Right ventricle myocardium superior (tissue), 1 donor: ENCODE results near the gene SSU72. TPM values are rescaled to one million over a fixed set of nuclear protein-coding genes. Genes with fewer than 3 reads are reported as not detected.
"Not testable (repeated sequence)": the region's sequence is repeated elsewhere in the genome, so short reads cannot be mapped to it uniquely, and the experiment has no call there.

Experiments
- ATAC-seq: fragments of 200-7000 bp; cut with Tn5 transposase; one replicate; pipeline ENCODE4 v1.9.1; 2020; ENCODE audit warnings: mild to moderate bottlenecking; ENCODE audit not compliant: poor library complexity
- DNase-seq: peaks from one replicate; pipeline ENCODE4 v3.0.0-alpha.2; 2020
- intact Hi-C: fragments of 100-400 bp; cut with DNase I; formaldehyde crosslinking; loops from one replicate; pipeline ENCODE4 v1.11.2; 2022
- total RNA-seq: library from RNA; stranded (reverse); fragmentation: NEBNext Ultra II Directional; extraction: Animal tissue kit (Norgen Biotek cat#: 25700); gene quantifications from one replicate; pipeline ENCODE4 v1.2.1, GENCODE V29; 2021
- donor health status: DM: no; HTN: yes; CAD: no; lungs with severe emphysema.

The SSU72 gene
- total RNA-seq, 1 donor from 2014 or later = 106 TPM

- intact Hi-C loops, ATAC-seq, DNase-seq: not testable (repeated sequence)
Observed at GRCh38 chr1:1523226-1523625, 51.4 kb downstream of the SSU72 start.

- DNase-seq, intact Hi-C loops, ATAC-seq: not testable (repeated sequence)
Observed at GRCh38 chr1:1522536-1522935, 52.1 kb downstream of the SSU72 start.

GRCh38 chr1:1521331-1521730 lies 53.3 kb downstream of the SSU72 start:
- intact Hi-C loops = no loop called here
- no peak for ATAC-seq

GRCh38 chr1:1519805-1520505 lies 54.7 kb downstream of the SSU72 start:
- intact Hi-C loops, DNase-seq, ATAC-seq: not testable (repeated sequence)

More at GRCh38 chr1:1521331-1521730, 53.3 kb downstream of the SSU72 start:
- DNase-seq = no peak

- intact Hi-C loops, ATAC-seq, DNase-seq: not testable (repeated sequence)
Observed at GRCh38 chr1:1518621-1519007, 56.0 kb downstream of the SSU72 start.

- DNase-seq (no peak), ATAC-seq (no peak)
- intact Hi-C loops = no loop called here
Observed at GRCh38 chr1:1517973-1518620, 56.6 kb downstream of the SSU72 start.

- DNase-seq, ATAC-seq, intact Hi-C loops: not testable (repeated sequence)
Observed at GRCh38 chr1:1516923-1517322, 57.7 kb downstream of the SSU72 start.

- intact Hi-C loops, ATAC-seq, DNase-seq: not testable (repeated sequence)
Observed at GRCh38 chr1:1514376-1514775, 60.3 kb downstream of the SSU72 start.

- ATAC-seq, intact Hi-C loops: not testable (repeated sequence)
Observed at GRCh38 chr1:1513675-1514074, 61.0 kb downstream of the SSU72 start.

GRCh38 chr1:1512425-1512824 lies 62.2 kb downstream of the SSU72 start:
- DNase-seq, ATAC-seq, intact Hi-C loops: not testable (repeated sequence)

More at GRCh38 chr1:1513675-1514074, 61.0 kb downstream of the SSU72 start:
- DNase-seq = not testable (repeated sequence)

- peak; percentile 98 for ATAC-seq
- intact Hi-C loops = no loop called here
- peak; percentile 100 for DNase-seq
Observed at GRCh38 chr1:1511533-1512285, 63.0 kb downstream of the SSU72 start, which contains the start of gene ATAD3A. TSS of gene ATAD3A (plus strand) at chr1:1512162. CDS start at chr1:1512269, 107 bp downstream.

GRCh38 chr1:1510912-1511532 lies 63.6 kb downstream of the SSU72 start:
- DNase-seq = no peak
- ATAC-seq = no peak

GRCh38 chr1:1509465-1509850 lies 65.2 kb downstream of the SSU72 start:
- not testable (repeated sequence) for DNase-seq, ATAC-seq
- intact Hi-C loops = loop anchor here (10.0 kb wide), 1 partner anchor 135 kb away; the partner anchor contains the start of gene AURKAIP1

More at GRCh38 chr1:1510912-1511532, 63.6 kb downstream of the SSU72 start:
- intact Hi-C loops = no loop called here

- not testable (repeated sequence) for DNase-seq
- ATAC-seq = peak; percentile 42
- intact Hi-C loops = loop anchor here (10.0 kb wide), 1 partner anchor 134 kb away; the partner anchor contains the start of gene AURKAIP1
Observed at GRCh38 chr1:1508775-1509464, 65.7 kb downstream of the SSU72 start.

- intact Hi-C loops = loop anchor here (10.0 kb wide), 1 partner anchor 133 kb away; the partner anchor contains the start of gene AURKAIP1
- no peak for ATAC-seq
- no peak for DNase-seq
Observed at GRCh38 chr1:1507305-1507704, 67.4 kb downstream of the SSU72 start.

- not testable (repeated sequence) for DNase-seq, ATAC-seq
- intact Hi-C loops = loop anchor here (10.0 kb wide), 1 partner anchor 131 kb away; the partner anchor contains the start of gene AURKAIP1
Observed at GRCh38 chr1:1505801-1506200, 68.9 kb downstream of the SSU72 start.

GRCh38 chr1:1505366-1505798 lies 69.3 kb downstream of the SSU72 start:
- DNase-seq = peak; percentile 73
- ATAC-seq = peak; percentile 74
- intact Hi-C loops = loop anchor here (10.0 kb wide), 1 partner anchor 131 kb away; the partner anchor contains the start of gene AURKAIP1
